ENCODE data around the gene AIG1. TPM values are rescaled to one million over a fixed set of nuclear protein-coding genes. Genes with fewer than 3 reads are reported as not detected.
"Not testable (repeated sequence)": the region's sequence is repeated elsewhere in the genome, so short reads cannot be mapped to it uniquely, and the experiment has no call there.

AIG1 gene
- total RNA-seq, 1 experiment from 2014 or later: 2.2 TPM

GRCh38 chr6:143167224-143167623 lies 106.5 kb downstream of the AIG1 start:
- ChIA-PET CTCF (no interaction called here), POLR2A (ENCODE audit: low non-redundant PET) (no interaction called here)
- Histone ChIP-seq H3K4me3 (ENCODE audit: low read depth, low read length, poor library complexity, severe bottlenecking) (no peak overlapping the region), H3K36me3 (ENCODE audit: insufficient read depth, low read length, poor library complexity, severe bottlenecking) (no peaks in the 10 kb centered on the region), H3K4me1 (ENCODE audit: insufficient read depth, low read length, poor library complexity, severe bottlenecking) (no peaks in the 10 kb centered on the region), H3K9me3 (ENCODE audit: low read depth, low read length, poor library complexity, severe bottlenecking) (no peaks in the 10 kb centered on the region), H3K27ac (ENCODE audit: low read depth, low read length, poor library complexity, severe bottlenecking) (no peak overlapping the region), H3K27me3 (replicated peaks; ENCODE audit: insufficient read depth, low read depth, low read length, poor library complexity) (no peaks in the 10 kb centered on the region)
- BruUV-seq (replicated peaks): no TSS peak
- intact Hi-C loops (cut with micrococcal nuclease; ENCODE audit: unreplicated experiment): no loop called here
- no peak for DNase-seq (ENCODE audit: low spot score)
- TF ChIP-seq, protein P1, sequence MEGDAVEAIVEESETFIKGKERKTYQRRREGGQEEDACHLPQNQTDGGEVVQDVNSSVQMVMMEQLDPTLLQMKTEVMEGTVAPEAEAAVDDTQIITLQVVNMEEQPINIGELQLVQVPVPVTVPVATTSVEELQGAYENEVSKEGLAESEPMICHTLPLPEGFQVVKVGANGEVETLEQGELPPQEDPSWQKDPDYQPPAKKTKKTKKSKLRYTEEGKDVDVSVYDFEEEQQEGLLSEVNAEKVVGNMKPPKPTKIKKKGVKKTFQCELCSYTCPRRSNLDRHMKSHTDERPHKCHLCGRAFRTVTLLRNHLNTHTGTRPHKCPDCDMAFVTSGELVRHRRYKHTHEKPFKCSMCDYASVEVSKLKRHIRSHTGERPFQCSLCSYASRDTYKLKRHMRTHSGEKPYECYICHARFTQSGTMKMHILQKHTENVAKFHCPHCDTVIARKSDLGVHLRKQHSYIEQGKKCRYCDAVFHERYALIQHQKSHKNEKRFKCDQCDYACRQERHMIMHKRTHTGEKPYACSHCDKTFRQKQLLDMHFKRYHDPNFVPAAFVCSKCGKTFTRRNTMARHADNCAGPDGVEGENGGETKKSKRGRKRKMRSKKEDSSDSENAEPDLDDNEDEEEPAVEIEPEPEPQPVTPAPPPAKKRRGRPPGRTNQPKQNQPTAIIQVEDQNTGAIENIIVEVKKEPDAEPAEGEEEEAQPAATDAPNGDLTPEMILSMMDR (conservative IDR thresholded peaks at IDR 0.05; ENCODE audit: low read depth, low read length): no peak
- TF ChIP-seq EZH2 (IDR thresholded peaks at IDR 0.05; ENCODE audit: borderline replicate concordance, low read depth, low read length, poor library complexity, severe bottlenecking): no peak

DNA sequence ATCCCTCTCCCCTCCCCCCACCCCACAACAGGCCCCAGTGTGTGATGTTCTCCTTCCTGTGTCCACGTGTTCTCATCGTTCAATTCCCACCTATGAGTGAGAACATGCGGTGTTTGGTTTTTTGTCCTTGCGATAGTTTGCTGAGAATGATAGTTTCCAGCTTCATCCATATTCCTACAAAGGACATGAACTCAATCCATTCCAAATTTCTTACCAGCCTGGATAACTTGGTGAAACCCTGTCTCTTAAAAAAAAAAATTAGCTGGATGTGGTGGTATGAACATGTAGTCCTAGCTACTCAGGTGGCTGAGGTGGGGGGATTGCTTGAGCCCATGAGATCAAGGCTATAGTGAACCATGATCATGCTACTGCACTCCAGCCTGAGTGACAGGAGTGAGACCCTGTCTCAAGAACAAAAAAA lies 107.7 kb downstream of the AIG1 start:
- H3K27me3 ChIP-seq (replicated peaks; ENCODE audit: insufficient read depth, low read depth, low read length, poor library complexity); BruUV-seq (replicated peaks); H3K4me1 ChIP-seq (ENCODE audit: insufficient read depth, low read length, poor library complexity, severe bottlenecking); H3K9me3 ChIP-seq (ENCODE audit: low read depth, low read length, poor library complexity, severe bottlenecking); POLR2A ChIA-PET (ENCODE audit: low non-redundant PET); H3K4me3 ChIP-seq (ENCODE audit: low read depth, low read length, poor library complexity, severe bottlenecking); intact Hi-C loops (cut with micrococcal nuclease; ENCODE audit: unreplicated experiment); DNase-seq (ENCODE audit: low spot score); CTCF ChIA-PET; H3K36me3 ChIP-seq (ENCODE audit: insufficient read depth, low read length, poor library complexity, severe bottlenecking); H3K27ac ChIP-seq (ENCODE audit: low read depth, low read length, poor library complexity, severe bottlenecking): not testable (repeated sequence)

DNA sequence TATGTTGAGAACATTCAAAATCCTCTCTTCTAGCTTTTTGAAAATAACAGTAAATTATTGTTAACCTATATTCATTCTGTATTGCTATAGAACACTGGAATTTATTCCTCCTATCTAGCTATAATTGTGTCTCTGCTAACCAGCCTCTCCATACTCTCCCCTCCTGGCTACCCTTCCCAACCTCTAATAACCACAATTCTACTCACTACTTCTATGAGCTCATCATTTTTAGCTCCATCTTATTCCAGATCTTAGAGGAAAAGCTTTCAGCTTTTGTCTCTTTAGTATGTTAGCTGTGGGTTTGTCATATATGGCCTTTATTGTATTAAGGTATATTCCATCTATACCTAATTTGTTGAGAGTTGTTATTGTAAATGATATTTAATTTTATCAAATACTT lies 108.8 kb downstream of the AIG1 start:
- no peak for TF ChIP-seq EZH2 (IDR thresholded peaks at IDR 0.05; ENCODE audit: borderline replicate concordance, low read depth, low read length, poor library complexity, severe bottlenecking)
- TF ChIP-seq, protein P1 (conservative IDR thresholded peaks at IDR 0.05; ENCODE audit: low read depth, low read length): no peak
- no TSS peak for BruUV-seq (replicated peaks)
- ChIA-PET CTCF (no interaction called here), POLR2A (ENCODE audit: low non-redundant PET) (no interaction called here)
- H3K9me3 ChIP-seq (ENCODE audit: low read depth, low read length, poor library complexity, severe bottlenecking): no peaks in the 10 kb centered on the region
- no peaks in the 10 kb centered on the region for H3K27me3 ChIP-seq (replicated peaks; ENCODE audit: insufficient read depth, low read depth, low read length, poor library complexity)
- no peak overlapping the region for H3K4me3 ChIP-seq (ENCODE audit: low read depth, low read length, poor library complexity, severe bottlenecking)
- no peak for DNase-seq (ENCODE audit: low spot score)
- no peaks in the 10 kb centered on the region for H3K36me3 ChIP-seq (ENCODE audit: insufficient read depth, low read length, poor library complexity, severe bottlenecking)
- intact Hi-C loops (cut with micrococcal nuclease; ENCODE audit: unreplicated experiment): no loop called here
- H3K4me1 ChIP-seq (ENCODE audit: insufficient read depth, low read length, poor library complexity, severe bottlenecking): no peaks in the 10 kb centered on the region
- no peak overlapping the region for H3K27ac ChIP-seq (ENCODE audit: low read depth, low read length, poor library complexity, severe bottlenecking)

- no peak overlapping the region for H3K27ac ChIP-seq (ENCODE audit: low read depth, low read length, poor library complexity, severe bottlenecking)
- H3K9me3 ChIP-seq (ENCODE audit: low read depth, low read length, poor library complexity, severe bottlenecking): no peaks in the 10 kb centered on the region
- no peaks in the 10 kb centered on the region for H3K4me1 ChIP-seq (ENCODE audit: insufficient read depth, low read length, poor library complexity, severe bottlenecking)
- ChIA-PET CTCF (no interaction called here), POLR2A (ENCODE audit: low non-redundant PET) (no interaction called here)
- no peak for DNase-seq (ENCODE audit: low spot score)
- intact Hi-C loops (cut with micrococcal nuclease; ENCODE audit: unreplicated experiment): no loop called here
- BruUV-seq (replicated peaks): no TSS peak
- no peak for TF ChIP-seq EZH2 (IDR thresholded peaks at IDR 0.05; ENCODE audit: borderline replicate concordance, low read depth, low read length, poor library complexity, severe bottlenecking)
- TF ChIP-seq, protein P1 (conservative IDR thresholded peaks at IDR 0.05; ENCODE audit: low read depth, low read length): no peak
- H3K27me3 ChIP-seq (replicated peaks; ENCODE audit: insufficient read depth, low read depth, low read length, poor library complexity): no peaks in the 10 kb centered on the region
- no peak overlapping the region for H3K4me3 ChIP-seq (ENCODE audit: low read depth, low read length, poor library complexity, severe bottlenecking)
- H3K36me3 ChIP-seq (ENCODE audit: insufficient read depth, low read length, poor library complexity, severe bottlenecking): no peaks in the 10 kb centered on the region
Observed at GRCh38 chr6:143174516-143174915, 113.8 kb downstream of the AIG1 start.

Data from A673 (cell line).